ENCODE data around the gene PHEX.
A peak's percentile ranks its signal among the peaks of the same experiment; 100 is the strongest.

The PHEX gene

DNA sequence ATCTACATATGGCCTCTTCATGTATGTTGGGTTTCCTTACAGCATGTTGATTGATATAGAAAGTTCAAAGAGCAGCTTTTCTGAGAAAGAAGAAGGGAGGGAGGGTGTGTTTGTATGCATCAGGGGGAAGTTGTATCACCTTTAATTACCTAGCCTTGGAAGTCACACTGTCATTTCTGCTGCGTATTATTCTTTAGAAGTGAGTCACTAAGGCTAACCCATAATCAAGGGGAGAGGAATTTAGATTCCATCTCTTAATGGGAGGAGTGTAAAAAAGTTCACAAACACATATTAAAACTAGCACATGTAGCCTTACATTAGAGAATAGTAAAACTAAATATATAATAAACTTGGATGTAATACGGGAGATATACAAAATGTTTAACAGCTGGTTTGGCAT is 154.0 kb downstream of the PHEX start:
- no peak overlapping the region for H3K4me3 ChIP-seq (ENCODE audit: low read depth, low read length)
- CTCF ChIA-PET, result no interaction called here
- DNase-seq (ENCODE audit: low read depth, low spot score), result no peak

DNA sequence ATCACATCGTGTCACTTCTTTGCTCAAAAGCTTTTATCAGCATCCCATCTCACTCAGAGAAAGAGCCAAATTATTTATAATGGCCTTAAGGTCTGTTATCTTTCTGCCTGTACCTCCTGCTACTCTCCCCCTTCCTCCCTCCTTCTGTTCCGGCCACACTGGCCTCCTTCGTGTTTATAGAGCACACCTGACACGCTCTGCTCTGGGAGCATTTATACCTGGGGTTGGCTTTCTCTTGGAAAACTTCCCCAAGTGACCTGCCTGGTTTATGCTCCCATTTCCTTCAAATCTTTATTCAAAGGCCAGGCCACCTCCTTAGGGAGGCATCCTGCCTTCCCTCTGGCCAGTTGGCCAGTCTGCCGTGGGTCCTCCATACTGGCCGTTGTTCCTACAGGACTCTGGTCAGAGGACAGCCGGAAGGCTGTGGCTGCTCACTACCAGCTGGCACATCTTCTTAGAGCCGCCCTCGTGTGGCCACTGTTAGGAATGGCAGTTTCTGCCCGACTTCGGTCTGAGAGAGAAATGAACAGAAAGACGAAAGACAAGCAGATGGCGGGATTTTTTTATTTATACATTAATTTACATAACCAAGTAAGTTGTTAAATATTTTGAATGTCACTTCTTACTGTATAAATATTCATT is 160.4 kb downstream of the PHEX start:
- no peak overlapping the region for H3K4me3 ChIP-seq (ENCODE audit: low read depth, low read length)
- CTCF ChIA-PET, result interaction anchor here (0.7 to 1.3 kb wide), 2 partner anchors 11 to 24 kb away, joined by 3 to 4 read pairs; no protein-coding TSS in a partner anchor
- no peak for DNase-seq (ENCODE audit: low read depth, low spot score)
- TF ChIP-seq, protein P1, sequence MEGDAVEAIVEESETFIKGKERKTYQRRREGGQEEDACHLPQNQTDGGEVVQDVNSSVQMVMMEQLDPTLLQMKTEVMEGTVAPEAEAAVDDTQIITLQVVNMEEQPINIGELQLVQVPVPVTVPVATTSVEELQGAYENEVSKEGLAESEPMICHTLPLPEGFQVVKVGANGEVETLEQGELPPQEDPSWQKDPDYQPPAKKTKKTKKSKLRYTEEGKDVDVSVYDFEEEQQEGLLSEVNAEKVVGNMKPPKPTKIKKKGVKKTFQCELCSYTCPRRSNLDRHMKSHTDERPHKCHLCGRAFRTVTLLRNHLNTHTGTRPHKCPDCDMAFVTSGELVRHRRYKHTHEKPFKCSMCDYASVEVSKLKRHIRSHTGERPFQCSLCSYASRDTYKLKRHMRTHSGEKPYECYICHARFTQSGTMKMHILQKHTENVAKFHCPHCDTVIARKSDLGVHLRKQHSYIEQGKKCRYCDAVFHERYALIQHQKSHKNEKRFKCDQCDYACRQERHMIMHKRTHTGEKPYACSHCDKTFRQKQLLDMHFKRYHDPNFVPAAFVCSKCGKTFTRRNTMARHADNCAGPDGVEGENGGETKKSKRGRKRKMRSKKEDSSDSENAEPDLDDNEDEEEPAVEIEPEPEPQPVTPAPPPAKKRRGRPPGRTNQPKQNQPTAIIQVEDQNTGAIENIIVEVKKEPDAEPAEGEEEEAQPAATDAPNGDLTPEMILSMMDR (IDR thresholded peaks at IDR 0.05; ENCODE audit: insufficient read depth, low read length, missing control alignments), result peak; percentile 63
- POLR2A ChIA-PET, result no interaction called here

More for the DNA sequence above, 154.0 kb downstream of the PHEX start:
- TF ChIP-seq, protein P1 (IDR thresholded peaks at IDR 0.05; ENCODE audit: insufficient read depth, low read length, missing control alignments), result no peak
- POLR2A ChIA-PET, result no interaction called here

DNA sequence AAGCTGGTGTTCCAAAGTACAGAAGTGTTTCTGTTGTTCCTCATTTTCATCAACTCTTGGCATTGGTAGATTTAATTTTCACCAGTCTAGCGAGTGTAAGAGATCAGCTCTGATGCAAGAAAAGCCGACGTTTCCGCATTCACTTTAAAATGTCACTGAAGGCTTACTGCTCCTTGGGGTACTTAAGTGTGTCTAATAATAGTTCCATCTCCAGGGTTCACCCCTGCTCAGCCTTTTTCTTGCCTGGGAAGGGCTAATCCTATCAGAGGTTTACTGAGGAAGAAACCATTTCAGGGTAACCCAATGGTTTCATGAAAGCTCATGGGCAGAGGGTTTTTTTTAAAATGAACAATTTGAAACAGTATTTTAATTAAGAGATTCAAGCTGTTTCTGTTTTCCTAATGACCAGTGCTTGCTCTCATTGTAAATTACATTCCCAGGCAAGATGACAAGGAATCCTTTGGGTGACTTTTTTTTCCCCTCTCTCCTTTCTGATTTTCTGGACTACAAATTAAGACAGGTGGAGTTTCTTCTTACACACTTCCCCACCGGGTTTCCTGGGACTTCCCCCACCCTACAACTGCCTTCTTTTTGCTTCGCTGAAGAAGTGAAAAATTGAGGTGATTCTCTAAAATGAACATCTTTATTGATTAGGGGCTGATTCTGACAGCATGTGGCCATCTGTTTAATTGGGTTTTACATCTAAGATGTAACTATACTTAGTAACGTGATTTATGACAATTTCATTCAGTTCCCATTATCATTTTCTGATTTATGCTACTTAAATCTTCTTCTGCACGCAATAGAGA is 161.9 kb downstream of the PHEX start:
- no peak overlapping the region for H3K4me3 ChIP-seq (ENCODE audit: low read depth, low read length)
- TF ChIP-seq, protein P1 (IDR thresholded peaks at IDR 0.05; ENCODE audit: insufficient read depth, low read length, missing control alignments), result no peak
- ChIA-PET POLR2A (no interaction called here), CTCF (interaction anchor here (0.7 to 1.2 kb wide), 2 partner anchors 21 to 73 kb away, joined by 3 read pairs; no protein-coding TSS in a partner anchor)
- no peak for DNase-seq (ENCODE audit: low read depth, low spot score)

DNA sequence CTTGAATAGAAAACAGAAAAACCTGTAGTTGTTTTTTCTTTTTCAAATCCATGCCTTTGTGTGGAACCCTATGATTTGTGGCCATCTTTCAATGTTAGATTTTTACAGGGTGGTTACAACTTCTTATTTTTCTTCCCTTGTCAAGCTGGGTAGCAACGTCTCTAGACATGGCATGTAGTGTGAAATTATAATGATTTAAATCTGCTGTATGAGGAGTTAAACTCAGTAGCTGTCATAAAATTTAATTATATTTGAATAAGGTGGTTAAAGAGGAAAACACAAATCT is 162.5 kb downstream of the PHEX start:
- no peak overlapping the region for H3K4me3 ChIP-seq (ENCODE audit: low read depth, low read length)
- DNase-seq (ENCODE audit: low read depth, low spot score), result no peak
- TF ChIP-seq, protein P1 (IDR thresholded peaks at IDR 0.05; ENCODE audit: insufficient read depth, low read length, missing control alignments), result no peak
- ChIA-PET CTCF (interaction anchor here (1.2 kb wide), 1 partner anchor 21 kb away, joined by 3 read pairs; no protein-coding TSS in a partner anchor), POLR2A (no interaction called here)

DNA sequence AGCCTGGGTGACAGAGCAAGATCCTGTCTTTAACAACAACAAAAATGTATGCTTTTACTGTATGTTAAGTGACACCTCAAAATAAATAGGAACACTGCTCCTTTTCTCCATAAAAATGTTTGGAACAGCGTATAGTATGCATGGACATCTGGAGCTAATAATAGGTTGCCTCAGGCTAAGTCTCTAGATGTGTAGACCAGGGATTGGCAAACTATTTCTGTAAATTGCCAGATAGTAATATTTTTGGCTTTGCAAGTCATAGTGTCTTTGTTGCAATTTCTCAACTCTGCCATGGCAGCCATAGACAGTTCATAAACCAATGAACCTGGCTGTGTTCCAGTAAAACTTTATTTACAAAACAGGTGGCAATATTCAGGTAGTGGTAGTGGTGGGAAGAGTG is 164.0 kb downstream of the PHEX start:
- TF ChIP-seq, protein P1 (IDR thresholded peaks at IDR 0.05; ENCODE audit: insufficient read depth, low read length, missing control alignments), result no peak
- POLR2A ChIA-PET, result no interaction called here
- no peak overlapping the region for H3K4me3 ChIP-seq (ENCODE audit: low read depth, low read length)
- CTCF ChIA-PET, result no interaction called here
- no peak for DNase-seq (ENCODE audit: low read depth, low spot score)

GRCh38 chrX:22202251-22202650 is 170.1 kb downstream of the PHEX start:
- TF ChIP-seq, protein P1 (IDR thresholded peaks at IDR 0.05; ENCODE audit: insufficient read depth, low read length, missing control alignments), result no peak
- ChIA-PET POLR2A (no interaction called here), CTCF (interaction anchor here (1.4 kb wide), 1 partner anchor 217 kb away, joined by 3 read pairs; no protein-coding TSS in a partner anchor)
- no peak for DNase-seq (ENCODE audit: low read depth, low spot score)
- no peak overlapping the region for H3K4me3 ChIP-seq (ENCODE audit: low read depth, low read length)

Measured in AG04449 (cell line).